ENCODE measurements around the gene AOX1. TPM values are rescaled to one million over a fixed set of nuclear protein-coding genes. Genes with fewer than 3 reads are reported as not detected.

AOX1 gene
- total RNA-seq, 1 donor from 2014 or later, result 3.4 TPM

DNA sequence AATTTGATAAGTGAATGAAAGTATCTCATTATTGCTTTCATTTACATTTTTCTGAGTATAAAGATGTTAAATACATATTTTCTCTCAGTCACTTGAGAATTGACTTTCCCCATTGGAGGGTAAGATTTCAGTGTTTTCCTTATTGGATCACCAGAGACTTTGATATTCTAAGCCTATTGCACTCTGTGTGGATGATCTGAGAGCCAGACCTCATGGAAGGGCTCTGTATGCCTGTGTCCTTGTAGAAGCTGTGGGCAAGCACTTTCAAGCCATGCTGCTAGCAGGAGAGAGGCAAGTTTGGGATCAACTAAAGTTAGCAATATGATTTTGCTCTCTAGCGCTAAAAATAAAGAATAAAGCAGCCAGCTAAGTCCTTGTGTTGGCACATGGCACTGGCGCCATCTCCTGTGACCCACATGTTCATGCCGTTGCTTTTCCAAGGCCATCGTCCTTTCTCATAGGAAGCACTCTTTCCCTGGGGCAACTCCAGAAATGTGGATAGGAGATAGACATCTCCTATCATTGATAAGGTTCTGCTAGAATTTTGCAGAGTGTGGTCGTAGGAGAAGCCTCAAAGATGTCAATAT is 72.6 kb downstream of the AOX1 start:
- no peak overlapping the region for H3K4me3 Mint-ChIP-seq (ENCODE audit: unreplicated experiment)
- H3K4me1 ChIP-seq (ENCODE audit: insufficient read depth, low read length), result peaks cover 7% of the 10 kb centered on the region
- TF ChIP-seq CTCF (IDR thresholded peaks at IDR 0.05; ENCODE audit: insufficient read depth, low read depth, low read length) (no peak), EZH2 (IDR thresholded peaks at IDR 0.05; ENCODE audit: insufficient read depth, low read length) (no peak)
- no peaks in the 10 kb centered on the region for H4K20me1 ChIP-seq (ENCODE audit: insufficient read depth, low read length)
- H3K4me2 ChIP-seq (ENCODE audit: low read length), result no peak overlapping the region
- no peak overlapping the region for H3K27ac Mint-ChIP-seq (ENCODE audit: unreplicated experiment)
- no peaks in the 10 kb centered on the region for H3K79me2 ChIP-seq (ENCODE audit: insufficient read depth, low read length)
- H3K27me3 Mint-ChIP-seq (ENCODE audit: low read depth, unreplicated experiment), result peaks cover 8% of the 10 kb centered on the region
- H3K4me3 ChIP-seq (ENCODE audit: insufficient read depth, low read depth, low read length), result no peak overlapping the region
- no peaks in the 10 kb centered on the region for H3K36me3 ChIP-seq (ENCODE audit: insufficient read depth, low read length)
- H3K9ac ChIP-seq (ENCODE audit: low read length), result no peak overlapping the region
- DNase-seq (ENCODE audit: low read depth) (no peak), FAIRE-seq (no peak)
- no peaks in the 10 kb centered on the region for H3K36me3 Mint-ChIP-seq (ENCODE audit: low read depth, unreplicated experiment)
- H3K9me3 ChIP-seq (ENCODE audit: insufficient read depth, low read depth, low read length), result no peaks in the 10 kb centered on the region
- peaks cover 13% of the 10 kb centered on the region for H3K4me1 Mint-ChIP-seq (ENCODE audit: low read depth, unreplicated experiment)
- H3K9me3 Mint-ChIP-seq (ENCODE audit: unreplicated experiment), result no peaks in the 10 kb centered on the region
- H3K27ac ChIP-seq (ENCODE audit: low read depth, low read length), result no peak overlapping the region
- no peaks in the 10 kb centered on the region for H3K27me3 ChIP-seq (ENCODE audit: insufficient read depth, low read length)
- no peak overlapping the region for H2AFZ ChIP-seq (ENCODE audit: low read depth, low read length)

DNA sequence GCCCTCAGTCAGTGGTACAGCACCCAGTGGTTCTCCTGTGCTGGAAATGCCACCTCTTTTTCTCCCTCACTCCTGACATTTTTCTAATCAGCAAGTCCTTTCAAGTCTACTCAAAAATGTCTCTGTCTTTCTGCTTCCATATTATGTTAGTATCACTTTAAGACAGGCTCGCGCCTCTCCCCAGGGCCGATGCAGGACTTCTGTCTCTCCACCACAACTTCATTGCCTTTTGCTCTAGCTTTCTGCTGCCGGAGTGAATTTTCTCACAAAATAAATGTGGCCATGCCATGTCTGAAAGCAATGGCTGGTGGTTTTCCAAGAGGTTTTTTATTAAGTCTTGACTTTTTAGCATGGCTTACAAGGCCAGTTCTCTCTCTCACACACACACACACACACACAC is 73.6 kb downstream of the AOX1 start:
- Histone ChIP-seq H4K20me1 (ENCODE audit: insufficient read depth, low read length) (no peaks in the 10 kb centered on the region), H3K9ac (ENCODE audit: low read length) (no peak overlapping the region), H3K9me3 (ENCODE audit: insufficient read depth, low read depth, low read length) (no peaks in the 10 kb centered on the region), H3K27me3 (ENCODE audit: insufficient read depth, low read length) (no peaks in the 10 kb centered on the region), H3K4me2 (ENCODE audit: low read length) (no peak overlapping the region), H3K36me3 (ENCODE audit: insufficient read depth, low read length) (no peaks in the 10 kb centered on the region), H3K27ac (ENCODE audit: low read depth, low read length) (no peak overlapping the region), H2AFZ (ENCODE audit: low read depth, low read length) (no peak overlapping the region), H3K4me3 (ENCODE audit: insufficient read depth, low read depth, low read length) (no peak overlapping the region), H3K79me2 (ENCODE audit: insufficient read depth, low read length) (no peaks in the 10 kb centered on the region), H3K4me1 (ENCODE audit: insufficient read depth, low read length) (peaks cover 8% of the 10 kb centered on the region)
- TF ChIP-seq CTCF (IDR thresholded peaks at IDR 0.05; ENCODE audit: insufficient read depth, low read depth, low read length), result no peak
- TF ChIP-seq EZH2 (IDR thresholded peaks at IDR 0.05; ENCODE audit: insufficient read depth, low read length), result no peak
- DNase-seq (ENCODE audit: low read depth), result no peak
- FAIRE-seq, result no peak
- Mint-ChIP-seq H3K36me3 (ENCODE audit: low read depth, unreplicated experiment) (no peaks in the 10 kb centered on the region), H3K9me3 (ENCODE audit: unreplicated experiment) (no peaks in the 10 kb centered on the region), H3K4me1 (ENCODE audit: low read depth, unreplicated experiment) (peaks cover 16% of the 10 kb centered on the region), H3K27ac (ENCODE audit: unreplicated experiment) (no peak overlapping the region), H3K27me3 (ENCODE audit: low read depth, unreplicated experiment) (peaks cover 8% of the 10 kb centered on the region), H3K4me3 (ENCODE audit: unreplicated experiment) (no peak overlapping the region)

- Mint-ChIP-seq H3K4me1 (ENCODE audit: low read depth, unreplicated experiment) (peaks cover 16% of the 10 kb centered on the region), H3K27ac (ENCODE audit: unreplicated experiment) (no peak overlapping the region), H3K36me3 (ENCODE audit: low read depth, unreplicated experiment) (no peaks in the 10 kb centered on the region), H3K27me3 (ENCODE audit: low read depth, unreplicated experiment) (peaks cover 2% of the 10 kb centered on the region), H3K4me3 (ENCODE audit: unreplicated experiment) (no peak overlapping the region), H3K9me3 (ENCODE audit: unreplicated experiment) (no peaks in the 10 kb centered on the region)
- Histone ChIP-seq H3K4me2 (ENCODE audit: low read length) (no peak overlapping the region), H2AFZ (ENCODE audit: low read depth, low read length) (no peak overlapping the region), H3K27ac (ENCODE audit: low read depth, low read length) (no peak overlapping the region), H3K4me1 (ENCODE audit: insufficient read depth, low read length) (peaks cover 8% of the 10 kb centered on the region), H3K79me2 (ENCODE audit: insufficient read depth, low read length) (no peaks in the 10 kb centered on the region), H3K9me3 (ENCODE audit: insufficient read depth, low read depth, low read length) (no peaks in the 10 kb centered on the region), H3K9ac (ENCODE audit: low read length) (no peak overlapping the region), H3K36me3 (ENCODE audit: insufficient read depth, low read length) (no peaks in the 10 kb centered on the region), H3K27me3 (ENCODE audit: insufficient read depth, low read length) (no peaks in the 10 kb centered on the region), H4K20me1 (ENCODE audit: insufficient read depth, low read length) (no peaks in the 10 kb centered on the region), H3K4me3 (ENCODE audit: insufficient read depth, low read depth, low read length) (no peak overlapping the region)
- no peak for DNase-seq (ENCODE audit: low read depth)
- TF ChIP-seq EZH2 (IDR thresholded peaks at IDR 0.05; ENCODE audit: insufficient read depth, low read length), result no peak
- no peak for FAIRE-seq
These were observed 75.7 kb downstream of the AOX1 start for GRCh38 chr2:200661477-200661876.
